Calu3 (cell line): ENCODE results near the gene EID2B. TPM values are rescaled to one million over a fixed set of nuclear protein-coding genes. Genes with fewer than 3 reads are reported as not detected.

Experiments used
- BruUV-seq: library from RNA; stranded (reverse); fragments of 400-500 nt; replicated peaks from 2 replicates; lab custom pipeline; 2021; lab: Mats Ljungman, UMichigan
- CTCF ChIA-PET: fragments of 300-600 bp; sonication (Branson Sonifier 250); formaldehyde crosslinking; loops from one replicate; lab custom pipeline; 2022; ENCODE audit warnings: antibody characterized with exemption; lab: Charles Lee
- DNase-seq: peaks from one replicate; pipeline ENCODE4 v3.0.0; 2022
- H3K27ac Mint-ChIP-seq: one replicate; pipeline ENCODE4 v1.8.0; 2022; ENCODE audit warnings: mixed read lengths; ENCODE audit not compliant: unreplicated experiment
- H3K27me3 Mint-ChIP-seq: one replicate; pipeline ENCODE4 v1.8.0; 2022; ENCODE audit warnings: mixed read lengths; ENCODE audit not compliant: unreplicated experiment
- H3K36me3 Mint-ChIP-seq: one replicate; pipeline ENCODE4 v1.8.0; 2022; ENCODE audit warnings: mild to moderate bottlenecking, moderate library complexity, mixed read lengths; ENCODE audit not compliant: insufficient read depth, unreplicated experiment
- H3K4me1 Mint-ChIP-seq: one replicate; pipeline ENCODE4 v1.8.0; 2022; ENCODE audit warnings: mild to moderate bottlenecking, low read depth, mixed read lengths; ENCODE audit not compliant: unreplicated experiment
- H3K4me3 Mint-ChIP-seq: one replicate; pipeline ENCODE4 v1.8.0; 2022; ENCODE audit warnings: mild to moderate bottlenecking, low read depth, moderate library complexity, mixed read lengths; ENCODE audit not compliant: unreplicated experiment
- H3K9me3 Mint-ChIP-seq: one replicate; pipeline ENCODE4 v1.8.0; 2022; ENCODE audit warnings: low read depth, mixed read lengths; ENCODE audit not compliant: unreplicated experiment
- CTCF ChIP-seq: fragments of 200-600 bp; IDR thresholded peaks from one replicate; pipeline ENCODE4 v1.8.0; 2022; ENCODE audit warnings: antibody characterized with exemption; ENCODE audit not compliant: unreplicated experiment
- intact Hi-C: fragments of 100-400 bp; cut with micrococcal nuclease; formaldehyde crosslinking; loops from one replicate; pipeline ENCODE4 v1.10.0; 2022; ENCODE audit not compliant: unreplicated experiment
- total RNA-seq: library from RNA; stranded (reverse); gene quantifications from 2 replicates; pipeline ENCODE4 v1.2.3, GENCODE V29; 2022

Gene EID2B
- total RNA-seq, 1 experiment from 2014 or later = 3.3 TPM

- Mint-ChIP-seq H3K36me3 (peaks cover 20% of the 10 kb centered on the region), H3K27ac (no peak overlapping the region), H3K4me1 (peaks cover 3% of the 10 kb centered on the region), H3K9me3 (no peaks in the 10 kb centered on the region), H3K4me3 (peak overlapping the region; percentile 83), H3K27me3 (peaks cover 9% of the 10 kb centered on the region)
- intact Hi-C loops = loop anchor here (2.0 to 5.0 kb wide), 3 partner anchors 36 to 141 kb away; partner anchors contain the start of genes DLL3, MED29 and PAF1
- BruUV-seq = no TSS peak
- CTCF ChIA-PET = interaction anchor here (0.5 to 2.6 kb wide), 8 partner anchors 14 to 1635 kb away, joined by 3 to 21 read pairs (median 4); partner anchors contain the start of gene TIMM50
- no peak for TF ChIP-seq CTCF
- DNase-seq = no peak
Observed at GRCh38 chr19:39533003-39533512, 406 bp upstream of the EID2B start.

DNA sequence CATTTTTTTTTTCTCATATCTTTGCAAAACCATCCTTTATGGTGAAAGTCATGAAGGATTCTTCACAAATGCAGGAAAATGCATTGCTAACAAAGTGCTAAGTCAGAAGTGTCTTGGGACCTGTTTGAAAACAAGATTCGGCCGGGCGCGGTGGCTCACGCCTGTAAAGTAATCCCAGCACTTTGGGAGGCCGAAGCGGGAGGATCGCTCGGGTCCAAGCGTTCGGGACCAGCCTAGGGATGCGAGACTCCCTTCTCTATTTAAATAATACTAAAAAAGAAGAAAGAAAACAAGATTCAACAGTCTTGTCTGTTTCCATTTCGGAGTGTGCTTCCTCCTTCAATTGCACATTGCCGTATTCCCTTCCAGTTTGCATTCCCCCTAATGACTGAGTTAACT lies 819 bp downstream of the EID2B start:
- peak overlapping the region; percentile 83 for H3K4me3 Mint-ChIP-seq
- no peaks in the 10 kb centered on the region for H3K9me3 Mint-ChIP-seq
- H3K36me3 Mint-ChIP-seq = peaks cover 16% of the 10 kb centered on the region
- DNase-seq = no peak
- no peak overlapping the region for H3K27ac Mint-ChIP-seq
- peaks cover 9% of the 10 kb centered on the region for H3K27me3 Mint-ChIP-seq
- no peak for TF ChIP-seq CTCF
- no TSS peak for BruUV-seq
- CTCF ChIA-PET = interaction anchor here (0.7 to 2.6 kb wide), 6 partner anchors 13 to 134 kb away, joined by 3 to 21 read pairs (median 4); partner anchors contain the start of gene TIMM50
- no peaks in the 10 kb centered on the region for H3K4me1 Mint-ChIP-seq
- intact Hi-C loops = loop anchor here (1.0 to 5.0 kb wide), 4 partner anchors 35 to 140 kb away; partner anchors contain the start of genes DLL3, MED29 and PAF1

DNA sequence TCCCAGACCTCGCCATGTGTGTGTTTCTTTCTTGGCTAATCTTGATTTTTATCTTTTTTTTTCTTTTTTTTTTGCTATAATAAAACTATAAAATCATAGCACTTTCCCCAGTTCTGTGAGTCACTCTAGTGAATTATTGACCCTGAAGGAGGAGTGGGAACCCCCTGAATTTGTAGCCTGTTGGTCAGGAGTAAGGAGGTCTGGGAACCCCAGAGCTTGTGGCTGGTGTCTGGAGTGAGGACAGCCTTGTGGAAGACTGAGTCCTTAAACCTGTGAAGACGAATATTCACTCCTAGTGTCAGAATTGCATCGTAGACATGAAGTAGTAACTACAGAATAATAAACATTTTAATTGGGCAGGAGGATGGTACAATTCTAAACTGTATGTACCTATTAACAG lies 7.4 kb downstream of the EID2B start:
- H3K27ac Mint-ChIP-seq = no peak overlapping the region
- DNase-seq = no peak
- H3K9me3 Mint-ChIP-seq = no peaks in the 10 kb centered on the region
- no TSS peak for BruUV-seq
- H3K4me1 Mint-ChIP-seq = no peaks in the 10 kb centered on the region
- CTCF ChIA-PET = interaction anchor here (0.7 kb wide), 1 partner anchor 9 kb away, joined by 5 read pairs; no protein-coding TSS in a partner anchor
- no peaks in the 10 kb centered on the region for H3K27me3 Mint-ChIP-seq
- no peak overlapping the region for H3K4me3 Mint-ChIP-seq
- no peak for TF ChIP-seq CTCF
- no peaks in the 10 kb centered on the region for H3K36me3 Mint-ChIP-seq
- intact Hi-C loops = loop anchor here (5.0 kb wide), 1 partner anchor 373 kb away; no protein-coding TSS in a partner anchor

DNA sequence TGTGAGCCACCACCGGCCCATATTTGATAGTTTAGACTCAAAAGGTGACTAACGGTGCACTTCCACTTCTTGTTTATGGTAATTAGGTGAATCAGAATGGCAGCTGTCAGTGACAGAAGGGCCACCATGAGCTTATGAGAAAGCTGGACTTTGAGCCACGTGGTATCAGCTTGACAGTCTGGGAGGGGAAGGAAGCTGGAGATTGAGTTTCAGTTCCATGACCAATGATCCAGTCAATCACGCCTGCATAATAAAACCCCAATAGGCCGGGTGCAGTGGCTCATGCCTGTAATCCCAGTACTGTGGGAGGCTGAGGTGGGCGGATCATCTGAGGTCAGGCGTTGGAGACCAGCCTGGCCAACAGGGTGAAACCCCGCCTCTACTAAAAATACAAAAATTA lies 8.2 kb downstream of the EID2B start:
- Mint-ChIP-seq H3K36me3 (no peaks in the 10 kb centered on the region), H3K4me1 (no peaks in the 10 kb centered on the region), H3K27ac (no peak overlapping the region), H3K9me3 (no peaks in the 10 kb centered on the region), H3K4me3 (no peak overlapping the region), H3K27me3 (no peaks in the 10 kb centered on the region)
- no TSS peak for BruUV-seq
- intact Hi-C loops = no loop called here
- no peak for TF ChIP-seq CTCF
- DNase-seq = no peak
- CTCF ChIA-PET = interaction anchor here (0.7 kb wide), 1 partner anchor 9 kb away, joined by 5 read pairs; no protein-coding TSS in a partner anchor
